Loucy (cell line): Measurements from ENCODE around the gene PDLIM3.
"Not testable (repeated sequence)": the region's sequence is repeated elsewhere in the genome, so short reads cannot be mapped to it uniquely, and the experiment has no call there.

ENCODE experiments used
- H2AFZ ChIP-seq: fragments of 200-600 bp; sonication (generic); 2 replicates; pipeline ENCODE4 v1.6.0; 2016; ENCODE audit warnings: antibody characterized with exemption, mild to moderate bottlenecking, low read length, moderate library complexity
- H3F3A ChIP-seq: fragments of 200-600 bp; 2 replicates; pipeline ENCODE4 v1.6.0; 2016; ENCODE audit warnings: antibody characterized with exemption, low read depth, mild to moderate bottlenecking
- H3K27me3 ChIP-seq: fragments of 200-600 bp; sonication (generic); 2 replicates; pipeline ENCODE4 v1.6.1; 2014; ENCODE audit warnings: low read length, mild to moderate bottlenecking; ENCODE audit not compliant: insufficient read depth, poor library complexity, severe bottlenecking
- H3K36me3 ChIP-seq: fragments of 200-600 bp; sonication (generic); 2 replicates; pipeline ENCODE4 v1.6.1; 2016; ENCODE audit warnings: low read length; ENCODE audit not compliant: insufficient read depth
- H3K4me1 ChIP-seq: fragments of 200-600 bp; sonication (generic); 2 replicates; pipeline ENCODE4 v1.5.1; 2014; ENCODE audit warnings: low read length, mild to moderate bottlenecking; ENCODE audit not compliant: insufficient read depth, poor library complexity, severe bottlenecking
- H3K4me2 ChIP-seq: fragments of 200-600 bp; sonication (generic); 2 replicates; pipeline ENCODE4 v1.6.0; 2014; ENCODE audit warnings: antibody characterized with exemption, low read length, low read depth, mild to moderate bottlenecking; ENCODE audit not compliant: poor library complexity, severe bottlenecking
- H3K4me3 ChIP-seq: fragments of 200-600 bp; sonication (generic); 2 replicates; pipeline ENCODE4 v1.5.1; 2014; ENCODE audit warnings: low read length, mild to moderate bottlenecking, mixed read lengths; ENCODE audit not compliant: poor library complexity, severe bottlenecking
- H3K79me2 ChIP-seq: fragments of 200-600 bp; sonication (generic); 2 replicates; pipeline ENCODE4 v1.6.1; 2014; ENCODE audit warnings: low read length; ENCODE audit not compliant: insufficient read depth
- H3K9ac ChIP-seq: fragments of 200-600 bp; sonication (generic); 2 replicates; pipeline ENCODE4 v1.6.0; 2014; ENCODE audit warnings: mild to moderate bottlenecking, low read depth, low read length, moderate library complexity; ENCODE audit not compliant: poor library complexity, severe bottlenecking
- H3K9me2 ChIP-seq: fragments of 200-600 bp; sonication (generic); replicated peaks from 2 replicates; pipeline ENCODE4 v1.6.1; 2016; ENCODE audit warnings: low read depth, low read length, mixed read lengths
- H3K9me3 ChIP-seq: fragments of 200-600 bp; sonication (generic); 2 replicates; pipeline ENCODE4 v1.6.1; 2014; ENCODE audit warnings: mild to moderate bottlenecking, antibody characterized with exemption, low read length, low read depth; ENCODE audit not compliant: insufficient read depth
- H4K20me1 ChIP-seq: fragments of 200-600 bp; sonication (generic); 2 replicates; pipeline ENCODE4 v1.6.0; 2014; ENCODE audit warnings: antibody characterized with exemption, low read length, mild to moderate bottlenecking; ENCODE audit not compliant: insufficient read depth, poor library complexity, severe bottlenecking
- EZH2phosphoT487 ChIP-seq: fragments of 200-600 bp; IDR thresholded peaks from 2 replicates; pipeline ENCODE4 v1.6.1; 2018; ENCODE audit warnings: antibody characterized with exemption, mild to moderate bottlenecking, moderate library complexity, borderline replicate concordance
- TF ChIP-seq, protein P1 (sequence below): fragments of 200-600 bp; sonication (generic); conservative IDR thresholded peaks from 2 replicates; pipeline ENCODE4 v1.5.1; 2014; ENCODE audit warnings: mild to moderate bottlenecking, antibody characterized with exemption, low read length

The PDLIM3 gene

DNA sequence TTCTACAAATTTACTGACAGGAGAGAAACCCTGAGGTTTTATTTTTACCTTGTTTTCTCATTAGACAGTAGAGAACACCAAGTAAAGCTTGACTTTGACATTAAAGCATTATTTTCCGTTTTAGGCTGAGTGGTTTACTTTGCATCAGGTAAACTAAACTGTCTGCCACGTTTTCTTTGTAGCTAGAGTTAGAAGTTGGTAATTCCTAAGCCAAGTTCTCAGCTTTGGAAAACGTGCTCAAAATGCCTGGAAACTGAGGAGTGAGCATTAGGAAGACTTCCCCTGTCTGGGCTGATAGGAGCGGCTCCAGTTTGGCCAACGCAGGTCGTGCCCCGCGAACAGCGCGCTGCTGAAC lies 819 bp downstream of the PDLIM3 start:
- Histone ChIP-seq H3K9me3 (no peaks in the 10 kb centered on the region), H3K27me3 (no peaks in the 10 kb centered on the region), H3K4me3 (no peak overlapping the region), H3K9ac (no peak overlapping the region), H3K4me2 (no peak overlapping the region), H2AFZ (no peak overlapping the region), H3F3A (no peaks in the 10 kb centered on the region), H4K20me1 (no peaks in the 10 kb centered on the region), H3K4me1 (no peaks in the 10 kb centered on the region), H3K36me3 (no peaks in the 10 kb centered on the region), H3K9me2 (no peaks in the 10 kb centered on the region), H3K79me2 (no peaks in the 10 kb centered on the region)
- TF ChIP-seq, protein P1, sequence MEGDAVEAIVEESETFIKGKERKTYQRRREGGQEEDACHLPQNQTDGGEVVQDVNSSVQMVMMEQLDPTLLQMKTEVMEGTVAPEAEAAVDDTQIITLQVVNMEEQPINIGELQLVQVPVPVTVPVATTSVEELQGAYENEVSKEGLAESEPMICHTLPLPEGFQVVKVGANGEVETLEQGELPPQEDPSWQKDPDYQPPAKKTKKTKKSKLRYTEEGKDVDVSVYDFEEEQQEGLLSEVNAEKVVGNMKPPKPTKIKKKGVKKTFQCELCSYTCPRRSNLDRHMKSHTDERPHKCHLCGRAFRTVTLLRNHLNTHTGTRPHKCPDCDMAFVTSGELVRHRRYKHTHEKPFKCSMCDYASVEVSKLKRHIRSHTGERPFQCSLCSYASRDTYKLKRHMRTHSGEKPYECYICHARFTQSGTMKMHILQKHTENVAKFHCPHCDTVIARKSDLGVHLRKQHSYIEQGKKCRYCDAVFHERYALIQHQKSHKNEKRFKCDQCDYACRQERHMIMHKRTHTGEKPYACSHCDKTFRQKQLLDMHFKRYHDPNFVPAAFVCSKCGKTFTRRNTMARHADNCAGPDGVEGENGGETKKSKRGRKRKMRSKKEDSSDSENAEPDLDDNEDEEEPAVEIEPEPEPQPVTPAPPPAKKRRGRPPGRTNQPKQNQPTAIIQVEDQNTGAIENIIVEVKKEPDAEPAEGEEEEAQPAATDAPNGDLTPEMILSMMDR, result no peak

DNA sequence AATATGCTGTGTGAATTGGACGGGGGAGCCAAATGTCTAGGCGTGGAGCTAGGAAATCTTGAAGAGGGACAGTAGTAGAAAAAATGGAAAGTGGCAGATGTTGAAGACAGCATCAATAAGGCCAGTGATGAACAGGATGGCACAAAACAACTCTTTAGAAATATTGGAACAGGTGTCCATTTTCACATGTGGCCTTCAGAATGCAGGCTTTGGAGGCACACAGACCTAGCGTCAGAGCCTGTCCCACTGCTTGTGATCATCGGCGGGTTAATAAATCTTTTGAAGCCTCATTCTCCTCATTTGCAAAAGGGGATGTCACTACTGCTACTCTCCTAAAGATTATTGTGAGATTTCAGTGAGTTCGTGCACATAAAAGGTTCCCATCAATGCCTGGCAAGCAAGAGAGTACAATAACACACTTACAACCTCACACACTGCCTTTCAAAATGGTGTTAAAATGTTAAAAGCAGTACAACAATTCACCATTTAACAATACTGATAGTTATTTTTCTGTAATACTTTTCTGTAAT lies 2.4 kb downstream of the PDLIM3 start:
- no peaks in the 10 kb centered on the region for H3K9me2 ChIP-seq
- H3K4me3 ChIP-seq, result no peak overlapping the region
- no peak overlapping the region for H3K9ac ChIP-seq
- no peaks in the 10 kb centered on the region for H3K9me3 ChIP-seq
- H4K20me1 ChIP-seq, result no peaks in the 10 kb centered on the region
- H3K79me2 ChIP-seq, result no peaks in the 10 kb centered on the region
- no peaks in the 10 kb centered on the region for H3K27me3 ChIP-seq
- no peak overlapping the region for H2AFZ ChIP-seq
- no peaks in the 10 kb centered on the region for H3K36me3 ChIP-seq
- no peaks in the 10 kb centered on the region for H3K4me1 ChIP-seq
- no peaks in the 10 kb centered on the region for H3F3A ChIP-seq
- H3K4me2 ChIP-seq, result no peak overlapping the region
- TF ChIP-seq, protein P1, result no peak
- no peak for TF ChIP-seq EZH2phosphoT487

DNA sequence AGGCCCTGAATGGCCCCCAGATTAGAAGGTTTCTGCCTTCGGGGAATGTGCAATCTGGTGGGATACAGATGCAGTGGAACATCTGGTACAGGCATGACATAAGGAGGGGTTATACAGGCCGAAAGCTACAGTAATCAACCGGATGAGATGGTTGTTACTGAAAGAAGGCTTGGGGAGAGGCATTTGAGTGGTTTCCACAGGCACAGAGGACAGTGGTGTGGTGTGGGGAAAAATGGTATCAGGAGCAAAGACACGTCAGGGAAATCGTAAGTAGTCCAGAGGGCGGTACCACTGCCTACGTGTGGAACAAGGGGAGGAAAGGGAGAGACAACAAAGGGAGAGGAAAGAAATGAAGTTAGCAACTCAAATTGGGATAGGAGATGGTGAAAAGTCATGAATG lies 3.0 kb downstream of the PDLIM3 start:
- TF ChIP-seq, protein P1, result no peak
- TF ChIP-seq EZH2phosphoT487, result no peak
- no peaks in the 10 kb centered on the region for H3K4me1 ChIP-seq
- no peaks in the 10 kb centered on the region for H3K36me3 ChIP-seq
- no peaks in the 10 kb centered on the region for H4K20me1 ChIP-seq
- H3F3A ChIP-seq, result no peaks in the 10 kb centered on the region
- no peaks in the 10 kb centered on the region for H3K9me3 ChIP-seq
- H3K9me2 ChIP-seq, result no peaks in the 10 kb centered on the region
- no peak overlapping the region for H3K4me2 ChIP-seq
- no peak overlapping the region for H2AFZ ChIP-seq
- H3K27me3 ChIP-seq, result no peaks in the 10 kb centered on the region
- no peak overlapping the region for H3K9ac ChIP-seq
- no peaks in the 10 kb centered on the region for H3K79me2 ChIP-seq
- no peak overlapping the region for H3K4me3 ChIP-seq

DNA sequence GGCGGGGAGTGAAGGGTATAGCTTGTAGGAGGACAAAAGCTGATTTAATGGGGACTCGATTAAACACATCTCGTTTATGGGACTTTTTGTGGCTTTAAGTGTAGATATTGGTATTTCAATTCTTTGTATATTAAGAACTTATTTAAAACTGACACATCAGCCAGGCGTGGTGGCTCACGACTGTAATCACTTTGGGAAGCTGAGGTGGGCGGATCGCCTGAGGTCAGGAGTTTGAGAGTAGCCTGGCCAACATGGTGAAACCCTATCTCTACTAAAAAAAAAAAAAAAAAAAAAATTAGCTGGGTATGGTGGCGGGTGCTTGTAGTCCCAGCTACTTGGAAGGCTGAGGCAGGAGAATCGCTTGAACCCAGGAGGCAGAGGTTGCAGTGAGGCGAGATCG lies 3.7 kb downstream of the PDLIM3 start:
- not testable (repeated sequence) for H4K20me1 ChIP-seq, H3K4me3 ChIP-seq, H3K79me2 ChIP-seq, H3K9me2 ChIP-seq, H3K36me3 ChIP-seq, H2AFZ ChIP-seq, H3K4me2 ChIP-seq, H3K4me1 ChIP-seq, H3K9me3 ChIP-seq, H3F3A ChIP-seq, H3K9ac ChIP-seq, H3K27me3 ChIP-seq
